HepG2 (cell line): ENCODE data around the gene MYO7A. TPM values are rescaled to one million over a fixed set of nuclear protein-coding genes. Genes with fewer than 3 reads are reported as not detected.

Source experiments
- DMTF1 ChIP-seq: sonication (generic); formaldehyde crosslinking; IDR thresholded peaks from 2 replicates; pipeline ENCODE4 v1.4.0; 2020; ENCODE audit warnings: mild to moderate bottlenecking, missing genetic modification reagents
- EEA1 ChIP-seq: sonication (generic); formaldehyde crosslinking; IDR thresholded peaks from 2 replicates; pipeline ENCODE4 v1.5.1; 2020; ENCODE audit warnings: mild to moderate bottlenecking, missing genetic modification reagents, borderline replicate concordance
- HDAC1 ChIP-seq: sonication (generic); formaldehyde crosslinking; IDR thresholded peaks from 2 replicates; pipeline ENCODE4 v1.5.1; 2020; ENCODE audit warnings: mild to moderate bottlenecking, missing genetic modification reagents
- KAT8 ChIP-seq: IDR thresholded peaks from 2 replicates; pipeline ENCODE4 v1.6.1; 2016; ENCODE audit warnings: missing genetic modification reagents, missing compliant biosample characterization
- MLX ChIP-seq: IDR thresholded peaks from 2 replicates; pipeline ENCODE4 v1.6.1; 2016
- NAIF1 ChIP-seq: sonication (generic); formaldehyde crosslinking; IDR thresholded peaks from 2 replicates; pipeline ENCODE4 v1.5.0; 2020; ENCODE audit warnings: mild to moderate bottlenecking, missing genetic modification reagents, borderline replicate concordance
- NR1H2 ChIP-seq: sonication (generic); formaldehyde crosslinking; IDR thresholded peaks from 2 replicates; pipeline ENCODE4 v1.8.1; 2022; ENCODE audit warnings: low read depth, missing genetic modification reagents, borderline replicate concordance
- TFAP4 ChIP-seq: sonication (generic); IDR thresholded peaks from 2 replicates; pipeline ENCODE4 v1.6.1; 2016; ENCODE audit warnings: low read depth, borderline replicate concordance
- THYN1 ChIP-seq: sonication (generic); formaldehyde crosslinking; IDR thresholded peaks from 2 replicates; pipeline ENCODE4 v1.8.1; 2023; ENCODE audit warnings: low read depth, mild to moderate bottlenecking, moderate library complexity, missing genetic modification reagents, borderline replicate concordance
- TRIM24 ChIP-seq: sonication (generic); formaldehyde crosslinking; IDR thresholded peaks from 2 replicates; pipeline ENCODE4 v1.8.0; 2022; ENCODE audit warnings: mild to moderate bottlenecking, missing genetic modification reagents
- ZC3H13 ChIP-seq: sonication (generic); formaldehyde crosslinking; IDR thresholded peaks from 2 replicates; pipeline ENCODE4 v1.8.1; 2023; ENCODE audit warnings: mild to moderate bottlenecking, missing genetic modification reagents, moderate library complexity
- ZMAT3 ChIP-seq: sonication (generic); formaldehyde crosslinking; conservative IDR thresholded peaks from 2 replicates; pipeline ENCODE4 v1.7.0; 2021; ENCODE audit warnings: missing genetic modification reagents
- ZNF253 ChIP-seq: sonication (generic); formaldehyde crosslinking; IDR thresholded peaks from 2 replicates; pipeline ENCODE4 v1.8.0; 2022; ENCODE audit warnings: mild to moderate bottlenecking, missing genetic modification reagents, borderline replicate concordance
- ZNF432 ChIP-seq: sonication (generic); formaldehyde crosslinking; IDR thresholded peaks from 2 replicates; pipeline ENCODE4 v1.5.0; 2020; ENCODE audit warnings: missing genetic modification reagents, mild to moderate bottlenecking, borderline replicate concordance
- ZNF772 ChIP-seq: sonication (generic); formaldehyde crosslinking; IDR thresholded peaks from 2 replicates; pipeline ENCODE4 v1.5.0; 2020; ENCODE audit warnings: mild to moderate bottlenecking, missing genetic modification reagents
- ZXDC ChIP-seq: sonication (generic); formaldehyde crosslinking; IDR thresholded peaks from 2 replicates; pipeline ENCODE4 v1.5.0; 2020; ENCODE audit warnings: mild to moderate bottlenecking, missing genetic modification reagents
- polyA plus RNA-seq, 8 experiments: library from polyadenylated mRNA; depleted of rRNA in 3 of 8; stranded (reverse) in 7 of 8; unstranded in 1 of 8; fragments of >200 nt; fragmentation: Illumina TruSeq in 4 of 8; extraction: Trizol in 4 of 8; gene quantifications; 2 replicates each; pipeline versions ENCODE4 v1.2.1 to v1.2.3, GENCODE V29; 2011 to 2016; ENCODE audit warnings: low read depth in 4 of 8, missing spikeins in 1 of 8, mixed read lengths in 1 of 8; ENCODE audit not compliant: insufficient read depth in 1 of 8
- total RNA-seq, 5 experiments: library from RNA; depleted of rRNA; stranded (reverse); fragments of >200 nt; fragmentation: Illumina TruSeq; extraction: Trizol; gene quantifications; 2 replicates each; pipeline ENCODE4 v1.2.3, GENCODE V29; 2016; ENCODE audit warnings: low read depth in 1 of 5
- TF ChIP-seq, protein P1 (sequence below), 2 experiments: IDR thresholded peaks; 2 replicates each; pipeline ENCODE4 v1.6.1; 2011 to 2012; ENCODE audit warnings: low read length in 2 of 2, borderline replicate concordance in 1 of 2, low read depth in 1 of 2, mild to moderate bottlenecking in 1 of 2, moderate library complexity in 1 of 2

Gene MYO7A
- total and polyA plus RNA-seq, 2 of the 13 experiments (the other 11 are each of a cell fraction or from before 2014, with no cell fraction given): 7.5 to 10.0 TPM

GRCh38 chr11:77130763-77131513, 2.9 kb downstream of the MYO7A start (continued):
- TF ChIP-seq TRIM24 (CRISPR knock-in tag) (no peak), ZXDC (CRISPR knock-in tag) (no peak), MLX (CRISPR knock-in tag) (peak; percentile 64; the same call in 1 of the 2 replicates), ZMAT3 (CRISPR knock-in tag) (0 out of 2 replicates have a peak, but pooled peaks have one; percentile 34), DMTF1 (CRISPR knock-in tag) (no peak), EEA1 (0 out of 2 replicates have a peak, but pooled peaks have one; percentile 47), THYN1 (CRISPR knock-in tag) (no peak), ZNF432 (no peak), KAT8 (0 out of 2 replicates have a peak, but pooled peaks have one; percentile 19), TFAP4 (peak; percentile 53; the same call in 1 of the 2 replicates), ZNF772 (CRISPR knock-in tag) (no peak), ZC3H13 (CRISPR knock-in tag) (no peak), HDAC1 (peak; percentile 73), NR1H2 (CRISPR knock-in tag) (no peak), ZNF253 (CRISPR knock-in tag) (no peak), NAIF1 (CRISPR knock-in tag) (no peak)
- TF ChIP-seq, protein P1, sequence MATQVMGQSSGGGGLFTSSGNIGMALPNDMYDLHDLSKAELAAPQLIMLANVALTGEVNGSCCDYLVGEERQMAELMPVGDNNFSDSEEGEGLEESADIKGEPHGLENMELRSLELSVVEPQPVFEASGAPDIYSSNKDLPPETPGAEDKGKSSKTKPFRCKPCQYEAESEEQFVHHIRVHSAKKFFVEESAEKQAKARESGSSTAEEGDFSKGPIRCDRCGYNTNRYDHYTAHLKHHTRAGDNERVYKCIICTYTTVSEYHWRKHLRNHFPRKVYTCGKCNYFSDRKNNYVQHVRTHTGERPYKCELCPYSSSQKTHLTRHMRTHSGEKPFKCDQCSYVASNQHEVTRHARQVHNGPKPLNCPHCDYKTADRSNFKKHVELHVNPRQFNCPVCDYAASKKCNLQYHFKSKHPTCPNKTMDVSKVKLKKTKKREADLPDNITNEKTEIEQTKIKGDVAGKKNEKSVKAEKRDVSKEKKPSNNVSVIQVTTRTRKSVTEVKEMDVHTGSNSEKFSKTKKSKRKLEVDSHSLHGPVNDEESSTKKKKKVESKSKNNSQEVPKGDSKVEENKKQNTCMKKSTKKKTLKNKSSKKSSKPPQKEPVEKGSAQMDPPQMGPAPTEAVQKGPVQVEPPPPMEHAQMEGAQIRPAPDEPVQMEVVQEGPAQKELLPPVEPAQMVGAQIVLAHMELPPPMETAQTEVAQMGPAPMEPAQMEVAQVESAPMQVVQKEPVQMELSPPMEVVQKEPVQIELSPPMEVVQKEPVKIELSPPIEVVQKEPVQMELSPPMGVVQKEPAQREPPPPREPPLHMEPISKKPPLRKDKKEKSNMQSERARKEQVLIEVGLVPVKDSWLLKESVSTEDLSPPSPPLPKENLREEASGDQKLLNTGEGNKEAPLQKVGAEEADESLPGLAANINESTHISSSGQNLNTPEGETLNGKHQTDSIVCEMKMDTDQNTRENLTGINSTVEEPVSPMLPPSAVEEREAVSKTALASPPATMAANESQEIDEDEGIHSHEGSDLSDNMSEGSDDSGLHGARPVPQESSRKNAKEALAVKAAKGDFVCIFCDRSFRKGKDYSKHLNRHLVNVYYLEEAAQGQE (IDR thresholded peaks at IDR 0.05; ENCODE audit: borderline replicate concordance in 1 of 2, low read depth in 1 of 2, low read length in 2 of 2): no peak
